ENCODE results near the gene MYH15.
"Not testable (repeated sequence)": the region's sequence is repeated elsewhere in the genome, so short reads cannot be mapped to it uniquely, and the experiment has no call there.

The MYH15 gene

DNA sequence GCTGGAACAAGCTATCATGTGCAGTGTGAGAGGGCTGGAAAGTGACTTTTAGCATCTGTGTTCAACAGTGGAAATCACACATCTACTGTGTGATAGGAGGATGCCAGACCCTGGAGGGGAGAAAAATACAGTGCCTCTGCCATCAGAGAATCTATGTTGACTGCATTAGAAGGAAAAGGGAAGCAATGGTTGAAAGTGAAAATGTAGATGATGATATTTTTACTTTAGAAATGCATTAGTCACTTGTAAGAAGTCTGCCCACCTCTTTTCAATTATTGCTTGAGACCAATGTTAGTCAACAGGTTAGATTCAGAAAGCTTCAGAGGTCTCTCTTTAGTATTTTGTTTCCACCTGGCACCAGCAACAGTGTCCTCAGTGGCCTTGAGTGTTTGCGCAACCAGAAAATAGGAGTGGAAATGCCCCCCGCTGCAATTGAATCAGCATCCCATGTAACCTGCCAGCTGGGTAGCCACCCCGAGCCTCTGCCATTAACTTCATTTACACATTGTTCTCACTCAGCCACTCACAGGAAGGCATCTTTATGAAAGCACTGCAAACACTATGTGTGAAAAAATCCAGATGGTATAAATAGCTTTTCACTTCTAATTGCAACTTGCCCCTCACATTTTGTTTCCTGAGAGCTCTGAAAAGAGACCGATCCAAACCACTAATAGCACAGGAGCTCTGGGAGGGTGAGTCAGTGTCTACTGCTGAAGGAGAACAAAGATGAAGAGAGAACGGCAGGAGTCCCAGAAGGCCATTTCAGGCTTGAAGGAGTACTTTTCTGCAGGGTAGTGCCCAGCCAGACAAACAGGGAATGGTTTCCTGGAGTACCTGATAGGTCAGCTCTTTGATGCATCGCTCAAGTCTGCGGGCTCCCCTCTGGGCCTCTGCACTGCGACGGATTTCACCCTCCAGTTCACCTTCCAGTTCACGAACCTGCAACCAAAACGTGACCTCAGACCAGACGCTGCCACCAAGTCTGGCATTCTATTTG lies 122.0 kb downstream of the MYH15 start:
- DNase-seq (ENCODE audit: low read depth in 2 of 2) = no peak

DNA sequence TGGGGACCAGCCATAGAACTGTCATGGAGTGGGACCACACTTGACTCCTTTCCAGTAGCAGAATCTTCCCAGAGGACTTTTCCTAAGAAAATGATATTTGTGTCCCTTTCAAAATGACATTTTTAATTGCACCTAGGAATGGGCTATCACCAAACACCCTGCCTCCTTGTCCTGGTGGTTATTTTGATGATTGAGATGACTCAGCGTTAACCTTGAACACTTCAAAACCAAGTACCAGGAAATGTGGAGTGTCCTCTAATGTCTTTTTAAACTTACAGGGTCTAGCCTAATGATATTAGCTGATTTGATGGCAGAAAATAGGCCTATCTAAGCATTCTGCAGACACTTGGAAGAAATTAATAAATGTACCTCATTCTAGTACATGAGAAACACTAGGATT lies 123.3 kb downstream of the MYH15 start:
- DNase-seq (ENCODE audit: low read depth in 2 of 2) = no peak

DNA sequence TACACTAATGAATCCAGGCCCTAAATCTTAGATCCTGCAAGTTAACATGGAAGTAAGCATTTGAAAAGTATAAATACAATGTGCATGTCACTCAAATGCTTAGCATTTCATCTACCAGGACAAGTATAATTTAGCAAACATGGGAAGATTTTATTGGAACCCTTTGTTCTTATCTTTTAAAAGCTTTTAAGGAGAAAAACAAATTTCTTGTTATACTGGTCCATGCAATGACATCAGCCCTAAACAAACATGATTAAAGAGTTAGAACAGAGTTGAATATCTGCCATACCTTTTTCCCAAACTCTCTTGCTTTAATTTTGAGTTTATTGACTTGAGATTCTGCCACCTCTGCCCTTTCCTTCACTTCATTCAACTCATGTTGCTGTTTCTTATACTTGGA lies 127.1 kb downstream of the MYH15 start:
- DNase-seq (ENCODE audit: low read depth in 2 of 2) = no peak

DNA sequence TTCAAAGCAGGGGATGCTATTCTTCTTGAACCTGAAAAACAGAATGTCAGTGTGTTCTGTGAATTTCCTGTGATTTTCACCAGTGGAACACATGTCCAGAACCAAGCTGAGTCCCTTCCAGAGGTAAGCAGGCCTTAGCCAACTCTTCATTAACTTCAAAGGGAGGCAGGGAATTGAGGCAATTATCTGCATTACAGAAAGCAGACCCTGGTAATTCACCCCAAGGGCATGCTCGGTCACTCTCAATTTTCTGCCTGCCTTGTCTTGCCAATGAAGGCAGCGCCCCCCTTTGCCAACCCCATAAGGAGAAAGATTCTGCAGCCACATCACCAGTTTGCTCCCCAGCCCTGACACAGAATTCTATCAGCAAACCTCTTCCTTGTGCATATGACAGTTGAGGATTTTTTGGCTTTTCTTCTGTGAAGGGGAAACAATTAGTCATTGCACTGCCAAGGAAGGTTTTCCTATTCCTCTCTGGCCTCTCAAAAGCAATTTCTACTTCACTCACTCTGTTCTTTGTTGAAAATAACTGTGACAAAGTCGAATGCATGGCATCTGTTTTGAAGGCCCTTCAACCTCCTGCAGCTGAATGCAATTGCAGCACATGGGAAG lies 128.8 kb downstream of the MYH15 start:
- no peak for DNase-seq (ENCODE audit: low read depth in 2 of 2)

DNA sequence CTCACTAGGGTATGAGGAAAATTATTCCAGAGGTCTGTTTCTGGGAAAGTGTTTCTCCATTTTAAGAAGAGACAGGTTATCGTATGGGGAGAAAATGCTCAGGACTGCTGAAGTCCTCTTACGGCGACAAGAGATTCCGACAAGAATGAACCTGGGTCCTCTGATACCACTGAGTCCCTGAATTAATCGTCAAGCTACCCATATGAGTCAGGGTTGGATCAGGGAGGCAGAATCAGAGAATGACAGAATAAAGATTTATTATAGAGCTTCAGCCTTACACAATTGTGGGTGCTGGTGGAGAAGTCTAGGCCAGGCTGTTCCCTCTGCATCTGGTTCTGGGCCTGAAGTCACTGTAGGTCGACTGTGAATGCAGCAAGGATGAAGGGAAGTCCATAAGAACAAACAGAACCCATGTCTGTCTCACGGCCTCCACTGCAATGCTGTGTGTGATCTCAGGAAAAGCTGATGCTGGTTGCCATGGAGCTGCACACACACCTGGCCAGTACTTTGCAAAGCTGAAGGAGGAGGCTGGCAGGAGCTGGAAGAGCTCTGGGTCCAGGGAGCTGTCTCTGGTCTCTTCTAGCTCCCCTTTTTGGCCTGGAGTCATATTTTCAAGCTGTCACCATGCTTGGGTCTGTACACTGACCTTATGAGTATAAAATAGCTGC lies 130.1 kb downstream of the MYH15 start:
- DNase-seq (ENCODE audit: low read depth in 2 of 2) = no peak

DNA sequence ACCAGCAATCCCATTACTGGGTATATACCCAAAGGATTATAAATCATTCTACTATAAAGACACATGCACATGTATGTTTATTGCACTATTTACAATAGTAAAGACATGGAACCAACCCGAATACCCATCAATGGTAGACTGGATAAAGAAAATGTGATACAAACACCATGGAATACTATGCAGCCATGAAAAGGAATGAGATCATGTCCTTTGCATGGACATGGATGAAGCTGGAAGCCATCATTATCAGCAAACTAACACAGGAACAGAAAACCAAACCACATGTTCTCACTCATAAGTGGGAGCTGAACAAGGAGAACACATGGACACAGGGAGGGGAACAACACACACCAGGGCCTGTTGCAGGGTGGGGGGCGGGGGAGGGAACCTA lies 131.4 kb downstream of the MYH15 start:
- not testable (repeated sequence) for DNase-seq (ENCODE audit: low read depth in 2 of 2)

DNA sequence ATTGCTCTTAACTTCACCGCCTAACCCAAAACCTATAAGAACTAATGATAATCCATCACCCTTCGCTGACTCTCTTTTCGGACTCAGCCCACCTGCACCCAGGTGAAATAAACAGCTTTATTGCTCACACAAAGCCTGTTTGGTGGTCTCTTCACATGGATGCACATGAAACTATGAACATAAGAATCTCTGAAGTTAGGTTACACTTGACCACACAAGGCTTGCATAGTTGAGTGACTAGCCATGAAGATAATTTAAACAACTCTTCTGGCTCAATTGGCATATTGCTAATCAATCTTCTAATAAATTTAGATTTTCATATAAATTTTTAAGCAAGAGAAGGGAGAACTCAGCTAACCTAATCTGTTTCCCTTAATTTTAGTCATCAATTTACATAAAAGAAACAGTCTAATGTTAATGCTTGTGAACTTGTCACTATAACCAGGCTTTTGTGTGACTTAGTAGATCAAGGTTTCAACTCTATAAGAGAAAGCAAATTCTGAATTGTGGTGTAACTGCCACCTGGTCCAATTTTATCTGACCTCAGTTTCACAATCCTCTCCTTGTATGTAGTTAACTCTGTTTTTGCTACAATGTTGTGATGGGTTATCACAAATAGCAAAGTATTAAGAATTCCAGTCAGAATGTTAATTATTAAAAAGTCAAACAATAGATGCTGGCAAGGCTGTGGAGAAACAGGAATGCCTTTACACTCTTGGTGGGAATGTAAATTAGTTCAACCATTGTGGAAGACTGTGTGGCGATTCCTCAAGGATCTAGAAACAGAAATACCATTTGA lies 132.0 kb downstream of the MYH15 start:
- no peak for DNase-seq (ENCODE audit: low read depth in 2 of 2)

DNA sequence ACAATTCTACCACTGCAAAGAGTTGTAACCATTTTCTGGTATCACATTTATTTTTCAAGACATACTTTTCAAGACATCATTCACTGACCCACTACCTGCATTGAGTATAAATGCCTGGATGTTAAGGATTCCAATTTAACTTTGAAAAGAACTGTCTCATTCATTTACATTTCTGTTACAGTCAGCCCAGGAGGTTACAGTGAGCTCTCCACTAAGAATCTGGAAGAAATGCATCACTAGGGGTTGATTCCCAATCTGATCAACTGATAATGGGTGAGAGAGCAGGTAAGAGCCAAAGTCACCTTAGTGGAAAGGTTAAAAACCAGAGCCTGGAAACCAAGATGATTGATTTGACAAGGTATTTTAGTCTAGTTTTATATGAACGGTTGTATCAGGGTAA lies 133.0 kb downstream of the MYH15 start:
- DNase-seq (ENCODE audit: low read depth in 2 of 2) = no peak

DNA sequence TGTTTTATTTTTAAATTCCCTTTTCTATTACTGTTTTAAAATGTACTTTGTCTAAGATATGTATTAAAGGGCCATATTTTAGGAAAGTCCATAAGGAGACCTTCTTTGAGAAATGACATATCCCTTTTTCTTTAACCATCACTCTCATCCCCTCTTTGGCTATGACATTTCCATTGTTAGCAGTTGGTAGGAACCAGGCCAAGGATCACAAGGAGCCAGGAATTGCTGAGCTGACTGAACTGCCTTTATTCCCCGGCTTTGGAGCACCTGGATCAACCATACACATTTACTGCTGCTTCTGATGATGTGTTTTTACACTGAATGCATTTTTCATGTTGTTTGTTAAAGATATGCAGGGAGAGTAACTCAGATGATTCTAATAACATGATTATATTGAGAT lies 134.4 kb downstream of the MYH15 start:
- no peak for DNase-seq (ENCODE audit: low read depth in 2 of 2)

DNA sequence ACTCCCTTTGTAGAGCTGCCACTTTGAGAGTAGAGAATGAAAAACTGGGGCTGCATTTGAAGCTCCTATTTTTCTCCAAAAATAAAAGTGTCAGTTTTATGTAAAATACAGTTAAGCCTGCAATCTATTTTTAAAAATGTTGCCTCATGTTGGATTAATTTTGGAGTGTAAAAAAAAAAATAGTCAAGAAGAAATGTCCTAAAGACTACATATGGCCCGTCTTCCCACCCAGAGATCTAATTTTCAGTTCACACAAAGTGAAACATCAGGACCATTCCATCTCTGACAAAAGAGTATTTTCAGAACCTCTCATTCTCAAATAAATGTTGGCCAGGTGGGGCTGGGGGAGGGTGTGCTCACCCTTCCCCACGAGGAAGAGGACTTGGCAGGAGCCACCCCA lies 151.4 kb downstream of the MYH15 start:
- no peak for DNase-seq (ENCODE audit: low read depth in 2 of 2)

DNA sequence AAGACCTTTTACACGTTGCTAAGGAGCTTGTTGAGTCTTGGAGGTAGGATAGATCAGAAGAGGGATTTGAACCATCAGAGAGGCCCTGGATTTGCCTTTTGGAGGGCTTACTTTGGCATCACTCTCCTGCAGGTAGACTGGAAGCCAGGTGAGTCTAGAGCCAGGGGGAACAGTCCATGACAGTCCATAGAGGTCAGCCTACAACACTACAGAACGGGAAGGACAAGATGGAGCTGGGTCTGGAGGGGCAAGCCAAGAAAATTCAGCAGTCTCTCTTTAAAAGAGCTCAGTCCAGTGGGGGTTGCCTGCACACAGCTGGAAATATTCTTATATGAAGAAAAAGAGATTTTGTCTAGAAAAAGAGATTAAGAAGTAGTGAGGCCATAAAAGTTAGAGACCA lies 153.4 kb downstream of the MYH15 start:
- no peak for DNase-seq (ENCODE audit: low read depth in 2 of 2)

DNA sequence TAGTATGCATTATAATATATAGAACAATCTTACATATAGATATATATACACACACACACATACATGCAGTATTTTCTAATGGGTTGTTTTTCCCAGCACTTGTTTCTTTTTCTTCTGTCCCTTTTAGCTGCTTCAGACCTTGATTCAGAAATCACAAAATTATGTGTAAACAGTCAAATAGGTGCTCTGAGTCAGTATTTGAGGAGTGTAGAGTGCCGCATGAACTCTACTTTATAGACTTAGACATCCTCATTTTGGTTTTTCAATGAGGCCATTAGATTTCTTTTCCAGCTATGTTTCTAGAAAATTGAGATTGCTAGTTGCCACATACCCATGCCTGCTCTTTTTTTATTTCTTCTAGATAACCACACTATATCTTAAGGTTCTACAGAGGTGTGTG lies 155.8 kb downstream of the MYH15 start:
- no peak for DNase-seq (ENCODE audit: low read depth in 2 of 2)

DNA sequence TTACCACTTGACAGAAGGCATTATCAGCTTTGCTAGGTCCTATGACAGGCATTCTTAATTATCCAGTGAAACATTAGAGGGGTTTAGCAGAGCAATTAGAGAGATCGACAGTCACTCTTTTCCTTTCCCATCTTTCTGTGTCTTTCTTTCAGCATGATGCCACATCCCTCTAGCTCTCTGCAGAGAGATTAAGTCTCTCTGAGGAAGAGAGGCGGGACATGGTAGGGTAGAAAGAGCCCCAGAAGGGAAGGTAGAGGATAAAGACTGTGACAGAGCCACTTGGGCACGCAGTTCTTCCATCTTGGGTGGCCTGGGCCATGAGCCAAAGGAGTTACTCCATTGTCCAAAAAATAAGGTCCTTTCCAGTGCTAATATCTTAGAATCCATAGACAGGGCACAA lies 158.2 kb downstream of the MYH15 start:
- no peak for DNase-seq (ENCODE audit: low read depth in 2 of 2)

DNA sequence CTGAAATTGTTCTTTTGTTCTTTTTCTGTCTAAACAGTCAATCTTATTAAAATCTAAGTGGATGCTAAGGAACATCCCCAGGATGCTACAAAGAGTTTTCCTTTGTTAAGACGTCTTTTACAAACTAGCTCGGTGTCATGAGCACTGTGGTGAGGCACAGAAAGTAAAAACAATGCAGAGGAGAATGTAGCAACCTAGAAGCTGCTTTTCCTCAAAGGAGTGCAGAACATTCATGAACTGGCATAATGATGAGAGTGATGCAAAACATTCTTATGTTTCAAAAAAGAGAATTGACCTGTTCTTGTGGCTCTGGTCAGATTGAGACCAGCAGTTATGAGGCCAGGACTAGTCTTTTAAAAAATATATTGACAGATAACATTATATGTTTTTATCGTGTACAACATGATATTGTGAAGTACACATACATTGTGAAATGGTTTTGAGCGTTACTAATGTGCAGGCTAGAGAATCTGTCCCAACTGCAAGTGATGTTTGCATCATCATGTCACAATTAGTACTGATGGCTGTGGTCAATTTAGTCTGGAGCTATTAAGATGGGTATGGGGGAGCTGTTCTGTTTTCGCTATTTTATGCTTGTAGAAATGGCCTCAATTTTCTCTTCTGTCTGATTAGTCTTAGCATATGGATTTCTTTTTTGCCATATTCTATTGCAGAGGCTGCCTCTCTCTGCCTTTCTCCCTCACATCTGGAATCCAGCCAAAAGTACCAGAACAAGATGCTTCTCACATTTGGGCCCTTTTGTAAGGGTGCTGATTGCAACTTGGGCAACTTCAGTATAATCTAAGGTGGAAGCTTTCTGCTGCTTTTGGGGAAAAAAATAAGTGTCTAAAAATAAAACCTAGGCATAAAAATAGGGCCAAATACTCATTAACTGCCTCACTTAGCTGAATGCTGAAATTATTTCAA lies 163.8 kb downstream of the MYH15 start:
- no peak for DNase-seq (ENCODE audit: low read depth in 2 of 2)

DNA sequence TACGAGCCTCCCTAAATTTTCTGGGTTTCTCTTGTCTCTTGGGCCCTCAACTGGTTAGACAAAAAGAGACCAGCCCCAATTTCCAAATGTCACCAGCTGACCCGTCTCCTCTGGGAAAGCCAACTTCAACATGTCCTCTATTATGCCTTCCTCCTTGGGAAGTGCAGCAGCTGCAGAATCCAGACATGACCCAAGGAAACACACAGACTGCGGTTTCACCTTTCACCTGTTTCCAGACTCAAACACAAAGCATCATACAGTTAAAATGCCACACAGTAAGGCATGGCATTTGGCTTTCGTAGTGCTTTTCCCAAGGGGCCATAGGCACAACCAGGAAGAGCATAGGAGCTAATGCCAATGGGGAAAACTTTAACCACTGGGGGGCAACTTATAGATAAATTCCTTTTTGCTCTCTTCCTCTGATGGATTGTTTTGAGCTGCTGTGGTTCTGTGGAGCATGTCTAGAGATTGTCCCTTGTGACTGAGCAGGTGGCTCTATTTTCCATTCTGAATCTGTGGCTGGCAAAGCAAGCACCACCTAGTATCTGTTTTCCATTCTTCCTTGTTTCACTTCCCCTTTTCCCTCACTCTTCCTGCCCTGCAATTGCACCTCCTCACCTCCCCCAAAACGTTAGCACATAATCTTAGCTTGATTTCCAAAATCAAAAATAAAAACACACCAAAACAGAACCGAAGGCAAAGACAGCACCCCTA lies 164.7 kb downstream of the MYH15 start:
- no peak for DNase-seq (ENCODE audit: low read depth in 2 of 2)

DNA sequence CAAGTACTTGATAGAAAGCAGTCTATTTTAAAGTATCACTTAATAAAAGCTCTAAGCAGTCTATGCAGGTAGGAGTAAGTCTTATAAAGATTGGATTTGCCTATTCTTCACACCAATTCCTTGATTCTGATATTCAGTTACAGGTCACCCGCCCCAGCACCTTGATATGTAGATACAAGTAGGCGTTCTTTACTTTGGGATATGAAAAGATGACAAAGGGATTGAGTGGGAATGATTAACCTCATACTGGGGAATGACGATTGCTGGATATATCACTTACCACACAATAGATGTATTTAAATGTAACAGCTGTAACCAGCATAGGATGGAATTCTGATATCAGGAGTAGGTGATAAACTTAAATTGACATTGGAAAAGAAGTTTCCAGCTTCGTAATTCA lies 166.9 kb downstream of the MYH15 start:
- DNase-seq (ENCODE audit: low read depth in 2 of 2) = no peak

DNA sequence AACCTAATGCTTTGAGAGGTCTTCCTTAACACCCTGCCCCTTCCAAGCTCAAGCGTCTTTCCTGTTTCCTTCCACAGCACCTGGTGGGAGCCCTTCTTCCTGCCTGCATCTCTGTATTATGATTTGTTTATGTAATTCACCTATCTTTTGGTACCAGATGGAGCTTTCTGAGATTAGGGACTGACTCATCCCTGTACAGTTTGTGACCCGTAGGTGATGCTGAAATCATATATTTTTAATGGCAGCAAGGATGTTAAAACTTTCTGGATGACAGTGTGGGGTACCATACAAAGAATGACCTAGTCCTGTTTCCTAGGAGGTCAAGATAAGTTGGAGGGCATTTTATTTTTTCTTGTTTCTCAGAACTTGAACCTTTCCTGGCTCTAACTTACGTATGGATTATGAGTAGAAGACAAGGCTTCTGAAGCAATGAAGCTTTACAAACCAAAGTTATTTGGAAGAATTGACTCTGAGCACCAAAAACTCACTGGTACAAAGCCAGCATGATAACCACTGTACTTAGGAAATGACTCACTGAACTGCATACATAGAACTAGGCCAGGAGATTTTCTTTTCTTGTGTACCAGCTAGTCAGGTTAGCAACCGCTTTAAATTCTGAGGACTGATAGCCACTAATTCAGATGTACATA lies 167.4 kb downstream of the MYH15 start:
- no peak for DNase-seq (ENCODE audit: low read depth in 2 of 2)

DNA sequence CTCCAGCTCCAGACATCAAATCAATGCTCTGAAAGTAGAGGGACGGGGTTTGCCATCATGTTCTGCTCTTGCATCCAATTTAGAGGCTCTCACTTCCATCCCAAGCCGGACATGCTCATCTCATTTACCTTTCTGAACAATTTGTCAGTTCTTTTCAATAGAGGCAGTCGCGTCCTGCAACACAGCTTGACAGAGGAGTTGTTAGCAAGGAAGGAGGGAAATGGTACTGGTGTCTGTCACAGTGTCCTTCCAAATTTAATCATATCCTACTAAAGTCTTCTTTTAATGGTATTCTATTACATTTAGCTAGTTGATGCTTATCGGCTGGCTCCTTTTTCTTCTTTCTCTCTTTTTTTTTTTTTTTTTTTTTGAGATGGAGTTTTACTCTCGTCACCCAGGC lies 168.5 kb downstream of the MYH15 start:
- no peak for DNase-seq (ENCODE audit: low read depth in 2 of 2)

DNA sequence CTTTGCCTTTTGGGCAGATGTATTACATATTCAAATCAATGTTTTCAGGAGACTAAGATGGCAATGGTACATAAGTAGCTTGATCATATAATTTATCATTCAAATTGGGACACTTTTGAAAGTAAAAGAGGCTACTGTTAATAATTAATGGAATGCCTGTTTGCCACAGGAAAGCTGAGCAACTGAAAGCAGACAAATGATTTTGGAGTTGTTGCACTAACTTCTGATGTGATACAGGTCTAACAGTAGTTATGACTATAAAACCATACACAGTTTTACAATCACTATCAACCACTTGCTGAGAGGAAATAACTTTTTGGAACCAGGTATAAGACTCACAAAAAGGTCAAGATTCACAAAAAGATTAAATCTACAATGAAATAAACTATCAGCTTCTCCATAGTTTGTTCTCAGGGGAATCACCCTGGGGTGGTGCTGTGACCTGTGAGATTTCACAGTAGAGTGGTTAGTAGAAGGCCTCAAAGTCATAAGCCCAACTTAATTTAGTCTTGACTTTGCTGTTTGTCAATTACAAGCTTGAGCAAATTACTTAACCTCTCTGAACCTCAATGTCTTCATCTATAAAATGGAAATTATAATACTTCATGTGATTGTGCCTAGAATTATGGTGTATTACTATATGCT lies 171.4 kb downstream of the MYH15 start:
- DNase-seq (ENCODE audit: low read depth in 2 of 2) = no peak
